ENCODE data around the gene GBGT1.

DNA sequence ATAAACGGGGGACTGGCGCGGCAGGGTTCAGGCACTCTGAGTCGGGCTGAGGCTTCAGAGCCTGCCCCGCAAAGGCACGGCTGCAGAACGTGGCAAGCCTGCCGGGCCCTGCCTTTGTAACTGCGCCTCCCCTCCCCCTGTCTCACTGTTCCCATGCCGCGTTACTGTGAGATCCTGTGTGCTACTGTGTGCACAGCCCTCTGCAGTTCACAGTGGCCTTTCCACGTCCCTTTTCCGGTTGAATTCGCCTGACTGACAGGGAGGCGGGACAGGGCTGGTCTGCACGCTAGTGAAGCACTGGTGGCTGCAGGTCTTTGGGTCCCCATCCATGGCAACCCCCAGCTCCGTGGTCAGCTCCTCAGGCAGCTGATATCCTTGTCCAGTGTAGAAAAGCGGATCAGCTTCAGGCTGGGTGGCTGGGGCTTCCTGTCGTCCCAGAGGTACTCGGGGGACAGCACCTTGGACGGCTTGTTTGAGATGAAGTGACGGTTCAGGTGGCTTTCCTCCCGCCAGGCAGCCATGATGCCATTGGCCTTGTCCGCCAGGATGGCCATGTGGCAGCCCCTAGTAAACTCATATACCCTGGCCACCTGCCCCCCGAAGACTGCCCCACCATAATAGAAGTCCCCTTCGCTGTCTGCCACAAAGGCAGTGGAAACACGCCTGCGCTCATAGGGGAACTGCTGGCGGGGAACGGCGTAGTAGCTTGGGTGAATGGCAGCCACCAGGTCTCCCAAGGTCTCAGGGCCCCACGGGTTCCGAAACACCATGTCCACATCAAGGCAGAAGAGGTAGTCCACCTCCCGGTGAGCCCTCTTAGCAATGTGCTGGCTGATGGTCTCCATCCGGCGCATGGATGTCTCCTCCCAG, 10.3 kb downstream of the GBGT1 start:
- TF ChIP-seq, protein P1, sequence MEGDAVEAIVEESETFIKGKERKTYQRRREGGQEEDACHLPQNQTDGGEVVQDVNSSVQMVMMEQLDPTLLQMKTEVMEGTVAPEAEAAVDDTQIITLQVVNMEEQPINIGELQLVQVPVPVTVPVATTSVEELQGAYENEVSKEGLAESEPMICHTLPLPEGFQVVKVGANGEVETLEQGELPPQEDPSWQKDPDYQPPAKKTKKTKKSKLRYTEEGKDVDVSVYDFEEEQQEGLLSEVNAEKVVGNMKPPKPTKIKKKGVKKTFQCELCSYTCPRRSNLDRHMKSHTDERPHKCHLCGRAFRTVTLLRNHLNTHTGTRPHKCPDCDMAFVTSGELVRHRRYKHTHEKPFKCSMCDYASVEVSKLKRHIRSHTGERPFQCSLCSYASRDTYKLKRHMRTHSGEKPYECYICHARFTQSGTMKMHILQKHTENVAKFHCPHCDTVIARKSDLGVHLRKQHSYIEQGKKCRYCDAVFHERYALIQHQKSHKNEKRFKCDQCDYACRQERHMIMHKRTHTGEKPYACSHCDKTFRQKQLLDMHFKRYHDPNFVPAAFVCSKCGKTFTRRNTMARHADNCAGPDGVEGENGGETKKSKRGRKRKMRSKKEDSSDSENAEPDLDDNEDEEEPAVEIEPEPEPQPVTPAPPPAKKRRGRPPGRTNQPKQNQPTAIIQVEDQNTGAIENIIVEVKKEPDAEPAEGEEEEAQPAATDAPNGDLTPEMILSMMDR (IDR thresholded peaks at IDR 0.05), result no peak
- TF ChIP-seq POLR2A (IDR thresholded peaks at IDR 0.05), result no peak
